Prostate gland (tissue), 2 donors: ENCODE results near the gene TESMIN.

ENCODE experiments used
- POLR2A ChIP-seq: fragments of 450-650 bp; IDR thresholded peaks from one replicate; pipeline ENCODE4 v1.6.1; 2016; ENCODE audit warnings: antibody characterized with exemption, mild to moderate bottlenecking
- POLR2AphosphoS5 ChIP-seq: sonication (generic); formaldehyde crosslinking; IDR thresholded peaks from one replicate; pipeline ENCODE4 v1.6.1; 2017; ENCODE audit warnings: antibody characterized with exemption
- TF ChIP-seq, protein P1 (sequence below), 4 experiments: fragments of 200-600 bp in 2 of 4; fragments of 450-650 bp in 2 of 4; sonication (generic) in 2 of 4; IDR thresholded peaks; 1 replicate in 3 of 4; 2 replicates in 1 of 4; pipeline ENCODE4 v1.5.1; 2016 to 2019; ENCODE audit warnings: antibody characterized with exemption in 4 of 4, mild to moderate bottlenecking in 2 of 4, moderate library complexity in 2 of 4

DNA sequence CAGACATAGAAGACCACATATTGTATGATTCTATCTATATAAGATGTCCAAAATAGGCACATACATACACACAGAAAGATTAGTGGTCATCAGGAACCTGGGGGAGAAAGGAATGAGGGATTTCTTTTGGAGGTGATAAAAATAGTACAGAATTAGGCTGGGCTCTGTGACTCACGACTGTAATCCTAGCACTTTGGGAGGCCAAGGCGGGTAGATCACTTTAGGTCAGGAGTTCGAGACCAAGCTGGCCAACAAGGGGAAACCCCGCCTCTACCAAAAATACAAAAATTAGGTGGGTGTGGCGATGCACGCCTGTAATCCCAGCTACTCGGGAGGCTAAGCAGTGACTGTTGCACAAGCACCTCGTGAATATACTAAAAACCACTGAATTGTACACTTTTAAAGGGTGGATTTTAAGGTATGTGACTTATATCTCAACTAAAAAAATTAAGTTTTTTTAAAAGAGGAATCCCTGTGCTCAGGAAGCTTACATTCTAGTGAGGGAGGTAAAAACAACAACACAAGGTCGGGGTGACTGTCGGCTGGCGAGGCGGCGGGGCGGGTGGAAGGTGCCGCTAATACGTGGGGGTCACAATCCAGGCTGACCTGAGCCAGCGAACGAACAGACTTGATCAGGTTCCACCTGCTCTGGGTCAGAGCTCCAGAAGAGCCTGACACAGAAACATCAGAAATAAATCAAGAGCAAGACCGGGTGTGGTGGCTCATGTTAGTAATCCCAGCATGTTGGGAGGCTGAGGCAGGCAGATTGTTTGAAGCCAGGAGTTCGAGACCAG is 25.3 kb upstream of the TESMIN start:
- TF ChIP-seq, protein P1, sequence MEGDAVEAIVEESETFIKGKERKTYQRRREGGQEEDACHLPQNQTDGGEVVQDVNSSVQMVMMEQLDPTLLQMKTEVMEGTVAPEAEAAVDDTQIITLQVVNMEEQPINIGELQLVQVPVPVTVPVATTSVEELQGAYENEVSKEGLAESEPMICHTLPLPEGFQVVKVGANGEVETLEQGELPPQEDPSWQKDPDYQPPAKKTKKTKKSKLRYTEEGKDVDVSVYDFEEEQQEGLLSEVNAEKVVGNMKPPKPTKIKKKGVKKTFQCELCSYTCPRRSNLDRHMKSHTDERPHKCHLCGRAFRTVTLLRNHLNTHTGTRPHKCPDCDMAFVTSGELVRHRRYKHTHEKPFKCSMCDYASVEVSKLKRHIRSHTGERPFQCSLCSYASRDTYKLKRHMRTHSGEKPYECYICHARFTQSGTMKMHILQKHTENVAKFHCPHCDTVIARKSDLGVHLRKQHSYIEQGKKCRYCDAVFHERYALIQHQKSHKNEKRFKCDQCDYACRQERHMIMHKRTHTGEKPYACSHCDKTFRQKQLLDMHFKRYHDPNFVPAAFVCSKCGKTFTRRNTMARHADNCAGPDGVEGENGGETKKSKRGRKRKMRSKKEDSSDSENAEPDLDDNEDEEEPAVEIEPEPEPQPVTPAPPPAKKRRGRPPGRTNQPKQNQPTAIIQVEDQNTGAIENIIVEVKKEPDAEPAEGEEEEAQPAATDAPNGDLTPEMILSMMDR (IDR thresholded peaks at IDR 0.05), result no peak
- no peak for TF ChIP-seq POLR2A
- no peak for TF ChIP-seq POLR2AphosphoS5
